Calu3 (cell line): ENCODE data around the gene FMOD. TPM values are rescaled to one million over a fixed set of nuclear protein-coding genes. Genes with fewer than 3 reads are reported as not detected.

Experiments used
- BruUV-seq: library from RNA; stranded (reverse); fragments of 400-500 nt; replicated peaks from 2 replicates; lab custom pipeline; 2021; lab: Mats Ljungman, UMichigan
- CTCF ChIA-PET: fragments of 300-600 bp; sonication (Branson Sonifier 250); formaldehyde crosslinking; loops from one replicate; lab custom pipeline; 2022; ENCODE audit warnings: antibody characterized with exemption; lab: Charles Lee
- DNase-seq: peaks from one replicate; pipeline ENCODE4 v3.0.0; 2022
- H3K27ac Mint-ChIP-seq: one replicate; pipeline ENCODE4 v1.8.0; 2022; ENCODE audit warnings: mixed read lengths; ENCODE audit not compliant: unreplicated experiment
- H3K27me3 Mint-ChIP-seq: one replicate; pipeline ENCODE4 v1.8.0; 2022; ENCODE audit warnings: mixed read lengths; ENCODE audit not compliant: unreplicated experiment
- H3K36me3 Mint-ChIP-seq: one replicate; pipeline ENCODE4 v1.8.0; 2022; ENCODE audit warnings: mild to moderate bottlenecking, moderate library complexity, mixed read lengths; ENCODE audit not compliant: insufficient read depth, unreplicated experiment
- H3K4me1 Mint-ChIP-seq: one replicate; pipeline ENCODE4 v1.8.0; 2022; ENCODE audit warnings: mild to moderate bottlenecking, low read depth, mixed read lengths; ENCODE audit not compliant: unreplicated experiment
- H3K4me3 Mint-ChIP-seq: one replicate; pipeline ENCODE4 v1.8.0; 2022; ENCODE audit warnings: mild to moderate bottlenecking, low read depth, moderate library complexity, mixed read lengths; ENCODE audit not compliant: unreplicated experiment
- H3K9me3 Mint-ChIP-seq: one replicate; pipeline ENCODE4 v1.8.0; 2022; ENCODE audit warnings: low read depth, mixed read lengths; ENCODE audit not compliant: unreplicated experiment
- CTCF ChIP-seq: fragments of 200-600 bp; IDR thresholded peaks from one replicate; pipeline ENCODE4 v1.8.0; 2022; ENCODE audit warnings: antibody characterized with exemption; ENCODE audit not compliant: unreplicated experiment
- intact Hi-C: fragments of 100-400 bp; cut with micrococcal nuclease; formaldehyde crosslinking; loops from one replicate; pipeline ENCODE4 v1.10.0; 2022; ENCODE audit not compliant: unreplicated experiment
- total RNA-seq: library from RNA; stranded (reverse); gene quantifications from 2 replicates; pipeline ENCODE4 v1.2.3, GENCODE V29; 2022

The FMOD gene
- total RNA-seq, 1 experiment from 2014 or later = not detected

DNA sequence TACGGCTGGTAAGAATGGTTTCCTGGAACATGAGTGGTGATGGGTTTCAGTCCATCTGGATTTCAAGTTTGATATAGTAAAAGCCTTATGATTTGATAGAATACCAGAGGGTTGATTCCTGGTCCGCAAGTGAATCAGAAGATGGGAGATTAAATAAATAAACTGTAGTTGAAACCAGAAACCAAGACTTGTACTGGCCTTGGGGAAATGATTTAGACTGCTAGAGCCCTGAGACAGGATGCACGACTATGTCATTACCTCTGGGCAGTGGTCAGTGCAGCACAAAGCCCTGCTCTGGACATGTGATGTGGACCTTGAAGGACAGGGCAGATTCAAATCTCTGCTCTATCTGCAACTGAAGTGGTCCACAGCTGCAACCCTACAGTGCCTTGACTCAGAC is 15.6 kb upstream of the FMOD start:
- intact Hi-C loops = no loop called here
- no peak for DNase-seq
- H3K27ac Mint-ChIP-seq = no peak overlapping the region
- no peaks in the 10 kb centered on the region for H3K4me1 Mint-ChIP-seq
- no peak for TF ChIP-seq CTCF
- BruUV-seq = no TSS peak
- H3K9me3 Mint-ChIP-seq = no peaks in the 10 kb centered on the region
- H3K4me3 Mint-ChIP-seq = no peak overlapping the region
- peaks cover 96% of the 10 kb centered on the region for H3K27me3 Mint-ChIP-seq
- CTCF ChIA-PET = no interaction called here
- no peaks in the 10 kb centered on the region for H3K36me3 Mint-ChIP-seq

GRCh38 chr1:203364806-203365205 is 13.9 kb upstream of the FMOD start:
- no peaks in the 10 kb centered on the region for H3K9me3 Mint-ChIP-seq
- H3K27ac Mint-ChIP-seq = no peak overlapping the region
- no peaks in the 10 kb centered on the region for H3K4me1 Mint-ChIP-seq

DNA sequence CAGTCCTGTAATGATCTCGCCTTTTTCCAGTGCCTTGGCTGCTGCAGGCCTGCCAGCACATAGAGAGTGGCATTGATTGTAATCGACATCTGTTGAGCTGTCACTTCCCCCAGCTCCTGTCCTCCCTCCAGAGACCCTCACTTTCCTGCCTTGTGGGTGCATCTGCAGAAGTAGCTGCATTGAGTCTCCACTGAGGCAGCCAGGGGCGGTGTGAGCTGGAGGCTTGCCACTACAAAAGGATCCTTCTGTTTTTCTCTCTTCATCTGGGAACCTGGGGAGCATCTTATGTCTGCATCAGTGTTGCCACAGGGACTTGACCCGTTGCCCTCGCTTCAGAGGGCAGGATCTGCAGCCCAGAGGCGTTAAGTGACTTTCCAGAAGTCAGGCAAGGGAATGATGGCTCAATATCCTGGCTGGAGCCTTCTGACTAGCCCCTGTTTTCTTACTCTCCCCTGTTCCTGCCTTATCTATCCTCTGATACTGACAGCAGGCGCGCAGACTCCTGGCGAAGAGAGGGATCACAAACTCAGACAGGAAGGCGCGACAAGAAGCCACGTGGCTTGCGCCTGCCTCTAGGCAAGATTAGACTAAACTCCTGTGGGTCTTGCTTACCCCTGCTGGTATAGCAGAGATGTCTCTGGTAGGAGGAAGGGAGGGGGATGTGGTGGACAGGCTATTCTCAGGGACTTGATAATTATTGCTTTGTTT is 13.3 kb upstream of the FMOD start:
- no peak for TF ChIP-seq CTCF
- no peak overlapping the region for H3K4me3 Mint-ChIP-seq
- no peaks in the 10 kb centered on the region for H3K9me3 Mint-ChIP-seq
- CTCF ChIA-PET = no interaction called here
- no peaks in the 10 kb centered on the region for H3K36me3 Mint-ChIP-seq
- H3K27ac Mint-ChIP-seq = no peak overlapping the region
- peaks cover 96% of the 10 kb centered on the region for H3K27me3 Mint-ChIP-seq
- BruUV-seq = no TSS peak
- intact Hi-C loops = no loop called here
- H3K4me1 Mint-ChIP-seq = no peaks in the 10 kb centered on the region
- DNase-seq = no peak

More at GRCh38 chr1:203364806-203365205, 13.9 kb upstream of the FMOD start:
- BruUV-seq = no TSS peak
- intact Hi-C loops = no loop called here
- DNase-seq = no peak
- Mint-ChIP-seq H3K27me3 (peaks cover 96% of the 10 kb centered on the region), H3K36me3 (no peaks in the 10 kb centered on the region), H3K4me3 (no peak overlapping the region)
- CTCF ChIA-PET = interaction anchor here (0.6 to 0.9 kb wide), 3 partner anchors 8 to 140 kb away, joined by 3 read pairs; no protein-coding TSS in a partner anchor
- TF ChIP-seq CTCF = no peak

- no TSS peak for BruUV-seq
- CTCF ChIA-PET = no interaction called here
- intact Hi-C loops = no loop called here
Observed at GRCh38 chr1:203362720-203363025, 11.8 kb upstream of the FMOD start.

More at GRCh38 chr1:203362720-203363025, 11.8 kb upstream of the FMOD start:
- Mint-ChIP-seq H3K27ac (no peak overlapping the region), H3K27me3 (peaks cover 96% of the 10 kb centered on the region), H3K4me3 (no peak overlapping the region), H3K36me3 (no peaks in the 10 kb centered on the region), H3K4me1 (no peaks in the 10 kb centered on the region), H3K9me3 (no peaks in the 10 kb centered on the region)
- no peak for DNase-seq
- no peak for TF ChIP-seq CTCF
